KOPT-K1 (cell line): ENCODE measurements around the gene RPS6KC1.
"Not testable (repeated sequence)": the region's sequence is repeated elsewhere in the genome, so short reads cannot be mapped to it uniquely, and the experiment has no call there.

Source experiments
- H3K27ac ChIP-seq: fragments of 200-600 bp; sonication (generic); 2 replicates; pipeline ENCODE4 v1.5.1; 2016; ENCODE audit warnings: antibody characterized with exemption, mild to moderate bottlenecking, low read depth, low read length; ENCODE audit not compliant: poor library complexity, severe bottlenecking
- H3K36me3 ChIP-seq: fragments of 200-600 bp; sonication (generic); 2 replicates; pipeline ENCODE4 v1.5.1; 2017; ENCODE audit warnings: antibody characterized with exemption, mild to moderate bottlenecking, low read length, moderate library complexity; ENCODE audit not compliant: insufficient read depth
- H3K9me3 ChIP-seq: fragments of 200-600 bp; sonication (generic); 2 replicates; pipeline ENCODE4 v1.5.1; 2017; ENCODE audit warnings: antibody characterized with exemption, low read length, mild to moderate bottlenecking; ENCODE audit not compliant: insufficient read depth, poor library complexity, severe bottlenecking

The RPS6KC1 gene, protein sequence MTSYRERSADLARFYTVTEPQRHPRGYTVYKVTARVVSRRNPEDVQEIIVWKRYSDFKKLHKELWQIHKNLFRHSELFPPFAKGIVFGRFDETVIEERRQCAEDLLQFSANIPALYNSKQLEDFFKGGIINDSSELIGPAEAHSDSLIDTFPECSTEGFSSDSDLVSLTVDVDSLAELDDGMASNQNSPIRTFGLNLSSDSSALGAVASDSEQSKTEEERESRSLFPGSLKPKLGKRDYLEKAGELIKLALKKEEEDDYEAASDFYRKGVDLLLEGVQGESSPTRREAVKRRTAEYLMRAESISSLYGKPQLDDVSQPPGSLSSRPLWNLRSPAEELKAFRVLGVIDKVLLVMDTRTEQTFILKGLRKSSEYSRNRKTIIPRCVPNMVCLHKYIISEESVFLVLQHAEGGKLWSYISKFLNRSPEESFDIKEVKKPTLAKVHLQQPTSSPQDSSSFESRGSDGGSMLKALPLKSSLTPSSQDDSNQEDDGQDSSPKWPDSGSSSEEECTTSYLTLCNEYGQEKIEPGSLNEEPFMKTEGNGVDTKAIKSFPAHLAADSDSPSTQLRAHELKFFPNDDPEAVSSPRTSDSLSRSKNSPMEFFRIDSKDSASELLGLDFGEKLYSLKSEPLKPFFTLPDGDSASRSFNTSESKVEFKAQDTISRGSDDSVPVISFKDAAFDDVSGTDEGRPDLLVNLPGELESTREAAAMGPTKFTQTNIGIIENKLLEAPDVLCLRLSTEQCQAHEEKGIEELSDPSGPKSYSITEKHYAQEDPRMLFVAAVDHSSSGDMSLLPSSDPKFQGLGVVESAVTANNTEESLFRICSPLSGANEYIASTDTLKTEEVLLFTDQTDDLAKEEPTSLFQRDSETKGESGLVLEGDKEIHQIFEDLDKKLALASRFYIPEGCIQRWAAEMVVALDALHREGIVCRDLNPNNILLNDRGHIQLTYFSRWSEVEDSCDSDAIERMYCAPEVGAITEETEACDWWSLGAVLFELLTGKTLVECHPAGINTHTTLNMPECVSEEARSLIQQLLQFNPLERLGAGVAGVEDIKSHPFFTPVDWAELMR

GRCh38 chr1:213051127-213051880 lies at the start of gene RPS6KC1:
RPS6KC1 (plus strand) TSS chr1:213051241; CDS start chr1:213051405, 164 bp downstream.
- Histone ChIP-seq H3K27ac (peak within 1 kb of the TSS; percentile 42), H3K36me3 (no peaks in the 10 kb centered on the region), H3K9me3 (peaks cover 10% of the 10 kb centered on the region)

GRCh38 chr1:213003256-213003655 lies 47.8 kb upstream of the RPS6KC1 start:
- H3K9me3 ChIP-seq: no peaks in the 10 kb centered on the region
- H3K36me3 ChIP-seq: peaks cover 88% of the 10 kb centered on the region
- H3K27ac ChIP-seq: no peak overlapping the region

- Histone ChIP-seq H3K27ac (peak overlapping the region; percentile 24), H3K36me3 (peaks cover 98% of the 10 kb centered on the region), H3K9me3 (no peaks in the 10 kb centered on the region)
Measured at GRCh38 chr1:213008564-213008963, 42.5 kb upstream of the RPS6KC1 start.

DNA sequence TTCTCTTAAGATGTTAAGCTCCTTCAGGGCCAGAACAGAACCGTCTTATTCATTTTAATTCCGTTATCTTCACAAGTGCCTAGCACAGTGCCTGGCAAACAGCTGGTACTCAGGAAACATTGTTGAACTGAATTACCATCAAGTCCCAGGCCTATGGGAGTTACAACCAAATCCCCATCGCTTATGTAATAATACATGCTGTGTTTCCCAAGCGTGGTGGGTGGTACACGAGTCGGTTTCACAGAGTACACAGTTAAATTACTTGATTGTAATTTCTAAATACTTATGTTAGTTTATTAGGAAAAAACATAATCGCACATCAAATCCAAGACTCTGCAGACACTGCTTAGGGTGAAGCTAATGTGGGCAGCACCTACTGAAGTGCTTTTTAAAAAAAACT lies 36.4 kb upstream of the RPS6KC1 start:
- Histone ChIP-seq H3K27ac (peak overlapping the region; percentile 91), H3K36me3 (peaks cover 39% of the 10 kb centered on the region), H3K9me3 (no peaks in the 10 kb centered on the region)

GRCh38 chr1:213015099-213016050 lies 35.7 kb upstream of the RPS6KC1 start, which contains the start of gene ANGEL2:
ANGEL2 (minus strand) TSS chr1:213015867; CDS start chr1:213015671, 196 bp downstream.
- Histone ChIP-seq H3K9me3 (no peaks in the 10 kb centered on the region), H3K27ac (peak within 1 kb of the TSS; percentile 91), H3K36me3 (peaks cover 31% of the 10 kb centered on the region)

DNA sequence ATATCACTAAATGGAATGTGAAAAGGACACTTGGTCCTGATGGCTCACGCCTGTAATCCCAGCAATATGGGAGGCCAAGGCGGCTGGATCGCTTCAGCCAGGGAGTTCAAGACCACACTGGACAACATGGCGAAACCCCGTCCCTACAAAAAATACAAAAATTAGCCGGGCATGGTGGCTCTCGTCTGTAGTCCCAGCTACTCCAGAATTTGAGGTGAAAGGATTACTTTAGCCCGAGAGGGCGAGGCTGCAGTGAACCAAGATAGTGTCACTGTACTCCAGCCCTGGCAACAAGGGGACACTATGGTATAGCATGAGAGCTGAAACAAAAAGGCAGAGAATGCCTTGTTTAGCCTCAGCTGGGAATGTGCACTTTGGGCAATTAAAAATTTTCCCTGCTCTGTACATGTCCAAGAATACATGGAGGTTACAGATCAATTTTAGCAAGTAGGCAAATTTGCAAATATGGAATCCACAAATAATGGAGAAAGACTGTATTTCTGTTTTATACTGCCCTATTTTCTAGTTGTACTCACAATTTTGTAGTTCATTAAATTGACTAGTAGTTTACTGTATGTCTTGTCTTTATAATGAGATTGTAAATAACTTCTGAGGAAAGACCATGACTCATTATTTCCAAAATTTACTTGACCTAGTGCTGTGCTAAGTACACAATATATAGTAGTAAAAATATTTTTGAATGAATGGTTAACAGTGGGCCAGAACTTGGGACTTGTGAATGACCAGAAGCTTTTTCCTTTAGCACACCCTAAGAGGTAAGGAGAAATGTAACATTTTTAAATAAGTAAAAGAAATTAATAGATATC lies 33.4 kb upstream of the RPS6KC1 start:
- Histone ChIP-seq H3K36me3 (peaks cover 8% of the 10 kb centered on the region), H3K27ac (no peak overlapping the region), H3K9me3 (no peaks in the 10 kb centered on the region)

- Histone ChIP-seq H3K27ac (no peak overlapping the region), H3K36me3 (no peaks in the 10 kb centered on the region), H3K9me3 (no peaks in the 10 kb centered on the region)
Measured at GRCh38 chr1:213019450-213019849, 31.6 kb upstream of the RPS6KC1 start.

DNA sequence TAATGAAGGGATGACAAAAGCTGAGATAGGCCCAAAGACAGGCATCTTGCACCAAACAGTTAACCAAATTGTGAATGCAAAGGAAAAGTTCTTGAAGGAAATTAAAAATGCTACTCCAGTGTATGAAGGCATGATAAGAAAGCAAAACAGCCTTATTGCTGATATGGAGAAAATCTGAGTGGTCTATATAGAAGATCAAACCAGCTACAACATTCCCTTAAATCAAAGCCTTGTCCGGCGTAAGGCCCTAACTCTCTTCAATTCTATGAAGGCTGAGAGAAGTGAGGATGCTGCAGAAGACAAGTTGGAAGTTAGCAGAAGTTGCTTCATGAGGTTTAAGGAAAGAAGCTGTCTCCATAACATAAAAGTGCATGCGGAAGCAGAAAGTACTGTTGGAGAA lies 31.0 kb upstream of the RPS6KC1 start:
- Histone ChIP-seq H3K27ac (no peak overlapping the region), H3K9me3 (peaks cover 4% of the 10 kb centered on the region), H3K36me3 (no peaks in the 10 kb centered on the region)

- H3K27ac ChIP-seq, H3K36me3 ChIP-seq, H3K9me3 ChIP-seq: not testable (repeated sequence)
Measured at GRCh38 chr1:213027024-213027423, 24.0 kb upstream of the RPS6KC1 start.

DNA sequence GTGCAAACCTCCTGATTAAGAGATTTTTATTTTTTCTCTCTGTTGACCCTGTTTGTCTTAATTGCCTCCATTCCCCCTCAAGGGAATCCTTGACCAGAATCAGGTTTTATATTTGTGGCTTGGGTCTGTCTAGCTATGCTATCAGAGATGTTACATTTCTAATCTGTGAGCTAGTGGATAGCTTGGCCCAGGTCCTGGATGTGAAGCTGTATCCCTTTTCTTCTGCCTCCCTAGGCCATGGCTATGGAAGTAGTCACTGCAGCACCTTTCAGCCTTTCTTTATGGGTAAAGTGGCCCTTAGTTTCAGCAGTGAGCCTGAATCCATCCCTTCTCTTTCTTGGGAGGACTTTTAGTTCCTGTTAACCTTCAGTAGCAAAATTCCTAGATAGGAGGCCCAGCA lies 18.4 kb upstream of the RPS6KC1 start:
- H3K36me3 ChIP-seq: no peaks in the 10 kb centered on the region
- H3K9me3 ChIP-seq: peaks cover 10% of the 10 kb centered on the region
- H3K27ac ChIP-seq: no peak overlapping the region

DNA sequence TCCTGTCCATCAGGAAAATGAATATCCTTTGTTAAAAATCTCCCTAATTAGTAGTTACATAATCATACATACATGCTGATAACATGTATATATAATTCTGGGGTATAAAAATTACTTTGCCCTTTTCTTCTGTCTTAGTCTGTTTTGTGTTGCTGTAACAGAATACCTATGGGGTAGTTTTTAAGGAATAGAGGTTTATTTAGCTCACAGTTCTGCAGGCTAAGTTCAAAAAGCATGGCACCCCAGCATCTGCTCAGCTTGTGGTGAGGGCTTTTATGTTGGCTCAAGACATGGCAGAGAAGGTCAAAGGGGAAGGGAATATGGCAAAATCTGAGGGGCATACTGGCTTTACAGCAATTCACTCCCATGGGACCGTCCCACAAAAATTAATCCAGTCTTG lies 16.3 kb upstream of the RPS6KC1 start:
- H3K27ac ChIP-seq: no peak overlapping the region
- H3K9me3 ChIP-seq: peaks cover 10% of the 10 kb centered on the region
- no peaks in the 10 kb centered on the region for H3K36me3 ChIP-seq

GRCh38 chr1:213035573-213035972 lies 15.5 kb upstream of the RPS6KC1 start:
- Histone ChIP-seq H3K9me3 (peaks cover 10% of the 10 kb centered on the region), H3K36me3 (no peaks in the 10 kb centered on the region), H3K27ac (no peak overlapping the region)

GRCh38 chr1:213041443-213041842 lies 9.6 kb upstream of the RPS6KC1 start:
- H3K36me3 ChIP-seq: no peaks in the 10 kb centered on the region

More at GRCh38 chr1:213041443-213041842, 9.6 kb upstream of the RPS6KC1 start:
- H3K9me3 ChIP-seq: no peaks in the 10 kb centered on the region
- no peak overlapping the region for H3K27ac ChIP-seq
